GM23338 (cell line): ENCODE data around the gene NAP1L4. TPM values are rescaled to one million over a fixed set of nuclear protein-coding genes. Genes with fewer than 3 reads are reported as not detected.

ENCODE experiments used
- ATAC-seq: fragments of 200-7000 bp; cut with Tn5 transposase; 3 replicates; pipeline ENCODE4 v1.9.1; 2020
- DNase-seq: peaks from one replicate; pipeline ENCODE4 v3.0.0-alpha.2; 2015; ENCODE audit warnings: low spot score
- H2AFZ ChIP-seq: fragments of 200-600 bp; sonication (generic); 2 replicates; pipeline ENCODE4 v1.8.0; 2016; ENCODE audit warnings: antibody characterized with exemption, mild to moderate bottlenecking, moderate library complexity
- H3F3A ChIP-seq: fragments of 200-600 bp; sonication (generic); replicated peaks from 2 replicates; pipeline ENCODE4 v1.8.0; 2017; ENCODE audit warnings: antibody characterized with exemption, mixed run types, low read depth
- H3K27ac ChIP-seq: fragments of 200-600 bp; sonication (generic); 2 replicates; pipeline ENCODE4 v1.6.1; 2016; ENCODE audit warnings: low read depth
- H3K27me3 ChIP-seq: fragments of 200-600 bp; sonication (generic); 2 replicates; pipeline ENCODE4 v1.8.0; 2016; ENCODE audit warnings: mild to moderate bottlenecking, mixed run types, moderate library complexity; ENCODE audit not compliant: insufficient read depth
- H3K36me3 ChIP-seq: fragments of 200-600 bp; sonication (generic); 2 replicates; pipeline ENCODE4 v1.8.0; 2016; ENCODE audit warnings: mild to moderate bottlenecking; ENCODE audit not compliant: insufficient read depth
- H3K4me1 ChIP-seq: fragments of 200-600 bp; sonication (generic); 2 replicates; pipeline ENCODE4 v1.8.0; 2016; ENCODE audit warnings: mild to moderate bottlenecking, moderate library complexity; ENCODE audit not compliant: insufficient read depth
- H3K4me2 ChIP-seq: fragments of 200-600 bp; sonication (generic); 2 replicates; pipeline ENCODE4 v1.7.1; 2017; ENCODE audit warnings: mixed run types
- H3K4me3 ChIP-seq: fragments of 200-600 bp; sonication (generic); 2 replicates; pipeline ENCODE4 v1.6.1; 2016; ENCODE audit warnings: mixed run types
- H3K79me2 ChIP-seq: fragments of 200-600 bp; sonication (generic); replicated peaks from 2 replicates; pipeline ENCODE4 v1.8.0; 2017; ENCODE audit warnings: mild to moderate bottlenecking; ENCODE audit not compliant: insufficient read depth
- H3K9me2 ChIP-seq: fragments of 200-600 bp; sonication (generic); 2 replicates; pipeline ENCODE4 v1.8.0; 2017; ENCODE audit not compliant: insufficient read depth
- H4K20me1 ChIP-seq: fragments of 200-600 bp; sonication (generic); replicated peaks from 2 replicates; pipeline ENCODE4 v1.8.0; 2017; ENCODE audit warnings: mild to moderate bottlenecking; ENCODE audit not compliant: insufficient read depth
- H3K27ac Mint-ChIP-seq: 2 replicates; pipeline ENCODE4 v1.8.0; 2020; ENCODE audit warnings: inconsistent platforms, mild to moderate bottlenecking, moderate library complexity, mixed read lengths
- H3K27me3 Mint-ChIP-seq: 3 replicates; pipeline ENCODE4 v1.8.0; 2022; ENCODE audit warnings: low read depth, mild to moderate bottlenecking, moderate library complexity, mixed read lengths, inconsistent platforms; ENCODE audit not compliant: insufficient read depth, poor library complexity
- H3K36me3 Mint-ChIP-seq: 3 replicates; pipeline ENCODE4 v1.8.0; 2021; ENCODE audit warnings: low read depth, mild to moderate bottlenecking, inconsistent platforms, moderate library complexity, mixed read lengths
- H3K4me1 Mint-ChIP-seq: 3 replicates; pipeline ENCODE4 v1.8.0; 2020; ENCODE audit warnings: mild to moderate bottlenecking, inconsistent platforms, mixed read lengths
- H3K4me3 Mint-ChIP-seq: 3 replicates; pipeline ENCODE4 v1.8.0; 2021; ENCODE audit warnings: moderate library complexity, mild to moderate bottlenecking, inconsistent platforms, mixed read lengths
- H3K9me3 Mint-ChIP-seq: 3 replicates; pipeline ENCODE4 v1.8.0; 2020; ENCODE audit warnings: moderate library complexity, mild to moderate bottlenecking, inconsistent platforms, mixed read lengths
- CREB1 ChIP-seq: fragments of 250-450 bp; sonication (Bioruptor Pico); IDR thresholded peaks from 2 replicates; pipeline ENCODE4 v1.5.0; 2020; ENCODE audit warnings: low read depth, mild to moderate bottlenecking, moderate library complexity
- EZH2 ChIP-seq: fragments of 200-600 bp; sonication (generic); IDR thresholded peaks from one replicate; pipeline ENCODE4 v1.8.0; 2017; ENCODE audit warnings: antibody characterized with exemption, mild to moderate bottlenecking, low read depth; ENCODE audit not compliant: unreplicated experiment
- EZH2phosphoT487 ChIP-seq: fragments of 200-600 bp; sonication (generic); IDR thresholded peaks from one replicate; pipeline ENCODE4 v1.8.1; 2018; ENCODE audit warnings: antibody characterized with exemption; ENCODE audit not compliant: unreplicated experiment
- JUNB ChIP-seq: IDR thresholded peaks from one replicate; pipeline ENCODE4 v1.6.1; 2016; ENCODE audit warnings: antibody characterized with exemption; ENCODE audit not compliant: unreplicated experiment
- NANOG ChIP-seq: IDR thresholded peaks from 2 replicates; pipeline ENCODE4 v1.6.1; 2016; ENCODE audit warnings: antibody characterized with exemption, borderline replicate concordance
- STAT1 ChIP-seq: IDR thresholded peaks from one replicate; pipeline ENCODE4 v1.6.1; 2016; ENCODE audit warnings: antibody characterized with exemption; ENCODE audit not compliant: unreplicated experiment
- ZNF114 ChIP-seq: fragments of 250-450 bp; sonication (Bioruptor Pico); IDR thresholded peaks from 2 replicates; pipeline ENCODE4 v1.5.0; 2020; ENCODE audit warnings: mild to moderate bottlenecking, moderate library complexity
- polyA plus RNA-seq: library from polyadenylated mRNA; unstranded; fragments of >200 nt; fragmentation: Nextera tagmentation; extraction: Ambion mirVana; gene quantifications from 2 replicates; pipeline ENCODE4 v1.2.1, GENCODE V29; 2016
- total RNA-seq: library from RNA; depleted of rRNA; stranded (reverse); fragments of >200 nt; shearing (Covaris generic); gene quantifications from 2 replicates; pipeline ENCODE4 v1.2.3, GENCODE V29; 2014
- TF ChIP-seq, protein P1 (sequence below): IDR thresholded peaks from 2 replicates; pipeline ENCODE4 v1.6.1; 2016; ENCODE audit warnings: antibody characterized with exemption
- TF ChIP-seq, protein P2 (sequence below), 2 experiments: fragments of 200-600 bp in 1 of 2; sonication (generic) in 1 of 2; conservative IDR thresholded peaks; 2 replicates each; pipeline versions ENCODE4 v1.5.1 to v1.6.1; 2016 to 2017; ENCODE audit warnings: antibody characterized with exemption in 2 of 2, low read depth in 2 of 2, mild to moderate bottlenecking in 2 of 2, moderate library complexity in 1 of 2

The NAP1L4 gene
- total and polyA plus RNA-seq, 2 experiments from 2014 or later: 181 to 189 TPM

DNA sequence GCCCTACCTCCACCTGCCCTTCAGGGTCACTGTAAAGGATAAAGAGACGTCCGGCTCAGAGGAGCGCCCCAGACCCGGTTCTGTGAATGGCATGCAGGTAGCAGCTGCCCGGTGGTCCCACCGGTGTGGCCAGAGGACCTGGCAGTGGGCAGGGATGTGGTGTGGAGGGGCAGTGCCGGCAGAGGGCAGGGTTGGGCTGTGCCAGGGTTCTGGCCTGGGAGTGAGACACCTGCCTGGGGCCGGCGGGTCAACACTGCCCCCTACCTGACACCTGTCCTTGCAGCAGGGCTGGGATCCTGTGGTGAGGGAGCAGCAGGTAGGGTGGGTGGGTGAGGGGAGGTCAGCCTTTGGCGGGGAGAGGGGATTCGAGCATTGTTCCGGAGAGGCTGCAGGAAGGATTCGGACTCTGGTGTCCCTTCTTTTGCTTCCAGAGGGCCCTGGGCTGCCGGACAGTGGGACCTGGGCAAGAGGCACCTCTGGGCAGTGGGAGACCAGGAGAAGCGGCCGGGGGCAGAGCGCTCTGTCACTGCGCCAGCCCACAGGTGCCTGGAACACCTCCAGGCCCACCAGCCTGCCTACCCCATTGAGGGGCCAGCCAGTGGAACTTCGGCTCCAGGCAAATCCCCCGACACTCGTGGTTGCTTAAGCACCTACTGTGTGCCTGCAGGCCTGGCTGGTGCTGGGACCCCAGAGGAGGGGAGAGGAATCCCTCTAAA, 61.3 kb downstream of the NAP1L4 start:
- Histone ChIP-seq H3K79me2 (no peaks in the 10 kb centered on the region), H3K27me3 (peaks cover 41% of the 10 kb centered on the region), H2AFZ (peak overlapping the region; percentile 91; the same call in 1 of the 2 replicates), H3K36me3 (no peaks in the 10 kb centered on the region), H3K9me2 (no peaks in the 10 kb centered on the region), H3K4me3 (peak overlapping the region; percentile 67), H3F3A (peaks cover 6% of the 10 kb centered on the region; the same call in 1 of the 2 replicates), H3K4me2 (peak overlapping the region; percentile 98), H3K4me1 (peaks cover 10% of the 10 kb centered on the region; the same call in 1 of the 2 replicates), H4K20me1 (0 out of 2 replicates have a peak, but pooled peaks cover 4% of the 10 kb centered on the region), H3K27ac (0 out of 2 replicates have a peak overlapping the region, but pooled peaks have one; percentile 55)
- TF ChIP-seq, protein P1, sequence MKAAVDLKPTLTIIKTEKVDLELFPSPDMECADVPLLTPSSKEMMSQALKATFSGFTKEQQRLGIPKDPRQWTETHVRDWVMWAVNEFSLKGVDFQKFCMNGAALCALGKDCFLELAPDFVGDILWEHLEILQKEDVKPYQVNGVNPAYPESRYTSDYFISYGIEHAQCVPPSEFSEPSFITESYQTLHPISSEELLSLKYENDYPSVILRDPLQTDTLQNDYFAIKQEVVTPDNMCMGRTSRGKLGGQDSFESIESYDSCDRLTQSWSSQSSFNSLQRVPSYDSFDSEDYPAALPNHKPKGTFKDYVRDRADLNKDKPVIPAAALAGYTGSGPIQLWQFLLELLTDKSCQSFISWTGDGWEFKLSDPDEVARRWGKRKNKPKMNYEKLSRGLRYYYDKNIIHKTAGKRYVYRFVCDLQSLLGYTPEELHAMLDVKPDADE: no peak
- peak; percentile 16; the same call in 1 of the 2 replicates for TF ChIP-seq CREB1 (CRISPR knock-in tag)
- TF ChIP-seq, protein P2, sequence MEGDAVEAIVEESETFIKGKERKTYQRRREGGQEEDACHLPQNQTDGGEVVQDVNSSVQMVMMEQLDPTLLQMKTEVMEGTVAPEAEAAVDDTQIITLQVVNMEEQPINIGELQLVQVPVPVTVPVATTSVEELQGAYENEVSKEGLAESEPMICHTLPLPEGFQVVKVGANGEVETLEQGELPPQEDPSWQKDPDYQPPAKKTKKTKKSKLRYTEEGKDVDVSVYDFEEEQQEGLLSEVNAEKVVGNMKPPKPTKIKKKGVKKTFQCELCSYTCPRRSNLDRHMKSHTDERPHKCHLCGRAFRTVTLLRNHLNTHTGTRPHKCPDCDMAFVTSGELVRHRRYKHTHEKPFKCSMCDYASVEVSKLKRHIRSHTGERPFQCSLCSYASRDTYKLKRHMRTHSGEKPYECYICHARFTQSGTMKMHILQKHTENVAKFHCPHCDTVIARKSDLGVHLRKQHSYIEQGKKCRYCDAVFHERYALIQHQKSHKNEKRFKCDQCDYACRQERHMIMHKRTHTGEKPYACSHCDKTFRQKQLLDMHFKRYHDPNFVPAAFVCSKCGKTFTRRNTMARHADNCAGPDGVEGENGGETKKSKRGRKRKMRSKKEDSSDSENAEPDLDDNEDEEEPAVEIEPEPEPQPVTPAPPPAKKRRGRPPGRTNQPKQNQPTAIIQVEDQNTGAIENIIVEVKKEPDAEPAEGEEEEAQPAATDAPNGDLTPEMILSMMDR (conservative IDR thresholded peaks at IDR 0.05; ENCODE audit: low read depth in 2 of 2): peak; percentile 78 to 100
- Mint-ChIP-seq H3K36me3 (no peaks in the 10 kb centered on the region; the same call in 1 of the 3 replicates), H3K27ac (no peak overlapping the region), H3K4me1 (peaks cover 13% of the 10 kb centered on the region; the same call in 1 of the 3 replicates), H3K4me3 (peak overlapping the region; percentile 70), H3K27me3 (peaks cover 50% of the 10 kb centered on the region), H3K9me3 (peaks cover 7% of the 10 kb centered on the region; the same call in 2 of the 3 replicates)
- ATAC-seq (peak; percentile 76), DNase-seq (peak; percentile 94)

DNA sequence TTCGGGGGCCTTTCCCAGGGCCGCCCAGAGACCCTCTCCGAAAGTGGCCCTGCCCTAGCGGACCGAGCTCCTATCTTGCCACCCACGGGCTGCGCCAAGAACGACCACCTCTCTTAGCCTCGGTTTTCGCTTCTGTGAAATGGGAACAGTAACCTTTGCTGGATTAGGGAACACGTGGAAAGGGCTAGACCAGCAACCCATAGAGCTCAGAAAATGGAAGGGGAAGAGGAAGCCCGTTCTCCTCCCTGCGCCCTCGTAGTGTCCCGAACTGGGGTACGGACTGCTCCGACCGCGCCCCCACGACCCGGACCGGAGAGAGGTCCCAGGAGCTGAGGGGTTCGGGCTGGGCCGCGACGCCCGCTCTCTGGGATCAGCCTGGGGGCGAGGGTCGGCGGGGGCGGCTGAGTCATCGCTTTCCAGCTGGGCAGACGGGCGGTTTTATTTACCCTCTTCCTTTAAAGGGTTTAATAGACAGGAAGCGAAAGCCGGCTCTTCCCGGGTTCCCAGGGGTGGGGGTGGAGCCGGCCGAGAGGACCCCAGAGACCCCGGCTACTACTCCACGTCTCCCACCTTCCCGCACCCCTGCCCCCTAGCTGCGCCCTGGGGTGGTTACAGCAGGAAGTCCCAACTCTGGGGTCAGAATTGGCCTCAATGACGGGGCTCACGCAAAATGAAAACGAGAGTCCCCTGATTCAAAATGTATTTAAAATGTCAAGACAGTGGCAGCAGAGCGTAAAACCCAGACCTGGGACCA, 62.0 kb downstream of the NAP1L4 start:
- Mint-ChIP-seq H3K4me3 (peak overlapping the region; percentile 70), H3K27me3 (peaks cover 50% of the 10 kb centered on the region), H3K36me3 (no peaks in the 10 kb centered on the region; the same call in 1 of the 3 replicates), H3K27ac (no peak overlapping the region), H3K9me3 (peaks cover 7% of the 10 kb centered on the region; the same call in 2 of the 3 replicates), H3K4me1 (peaks cover 13% of the 10 kb centered on the region; the same call in 1 of the 3 replicates)
- DNase-seq (peak; percentile 69), ATAC-seq (peak; percentile 11)
- Histone ChIP-seq H2AFZ (peak overlapping the region; percentile 91), H3K27me3 (peaks cover 41% of the 10 kb centered on the region), H3K27ac (0 out of 2 replicates have a peak overlapping the region, but pooled peaks have one; percentile 55), H3K9me2 (no peaks in the 10 kb centered on the region), H3K79me2 (no peaks in the 10 kb centered on the region), H3K36me3 (no peaks in the 10 kb centered on the region), H4K20me1 (0 out of 2 replicates have a peak, but pooled peaks cover 4% of the 10 kb centered on the region), H3F3A (peaks cover 6% of the 10 kb centered on the region; the same call in 1 of the 2 replicates), H3K4me2 (peak overlapping the region; percentile 98), H3K4me3 (peak overlapping the region; percentile 67), H3K4me1 (peaks cover 10% of the 10 kb centered on the region; the same call in 1 of the 2 replicates)
- TF ChIP-seq STAT1 (no peak), ZNF114 (CRISPR knock-in tag) (no peak), JUNB (no peak), EZH2phosphoT487 (no peak), CREB1 (CRISPR knock-in tag) (peak; percentile 24; the same call in 1 of the 2 replicates), EZH2 (peak; percentile 25), NANOG (no peak)
- TF ChIP-seq, protein P2 (conservative IDR thresholded peaks at IDR 0.05; ENCODE audit: low read depth in 2 of 2): peak in 1 of 2 experiments; percentile 36; a peak in 1 of 4 replicates
